OCI-LY7 (cell line): ENCODE data around the gene KRTAP19-4. TPM values are rescaled to one million over a fixed set of nuclear protein-coding genes. Genes with fewer than 3 reads are reported as not detected.
"Not testable (repeated sequence)": the region's sequence is repeated elsewhere in the genome, so short reads cannot be mapped to it uniquely, and the experiment has no call there.

ENCODE experiments used
- BruUV-seq: library from RNA; stranded (reverse); fragments of 400-500 nt; replicated peaks from 2 replicates; lab custom pipeline; 2021; lab: Mats Ljungman, UMichigan
- CTCF ChIA-PET: fragments of 300-600 bp; sonication (Branson Sonifier 250); formaldehyde crosslinking; loops from one replicate; lab custom pipeline; 2022; ENCODE audit warnings: antibody characterized with exemption; ENCODE audit not compliant: unreplicated experiment; lab: Charles Lee
- POLR2A ChIA-PET: fragments of 300-600 bp; sonication (Branson Sonifier 250); formaldehyde crosslinking; loops from one replicate; lab custom pipeline; 2022; ENCODE audit warnings: antibody characterized with exemption; lab: Charles Lee
- DNase-seq: peaks from one replicate; pipeline ENCODE4 v3.0.0-alpha.2; 2015; ENCODE audit warnings: low spot score
- H2AFZ ChIP-seq: fragments of 200-600 bp; sonication (generic), shearing (Covaris generic); 2 replicates; pipeline ENCODE4 v1.6.1; 2014; ENCODE audit warnings: mild to moderate bottlenecking, antibody characterized with exemption, low read length, moderate library complexity
- H3K27ac ChIP-seq: fragments of 200-600 bp; sonication (generic); 2 replicates; pipeline ENCODE4 v1.5.1; 2014; ENCODE audit warnings: mixed run types, low read depth, mild to moderate bottlenecking, moderate library complexity, low read length, inconsistent platforms; ENCODE audit not compliant: poor library complexity, severe bottlenecking
- H3K36me3 ChIP-seq: fragments of 200-600 bp; sonication (generic); 2 replicates; pipeline ENCODE4 v1.6.1; 2014; ENCODE audit warnings: mild to moderate bottlenecking, antibody characterized with exemption, low read length, moderate library complexity, mixed read lengths; ENCODE audit not compliant: insufficient read depth
- H3K4me1 ChIP-seq: fragments of 200-600 bp; sonication (generic); 2 replicates; pipeline ENCODE4 v1.5.1; 2014; ENCODE audit warnings: mild to moderate bottlenecking, low read length; ENCODE audit not compliant: insufficient read depth, poor library complexity, severe bottlenecking
- H3K4me2 ChIP-seq: fragments of 200-600 bp; sonication (generic); 2 replicates; pipeline ENCODE4 v1.6.1; 2014; ENCODE audit warnings: mild to moderate bottlenecking, low read length
- H3K4me3 ChIP-seq: fragments of 200-600 bp; sonication (generic); 2 replicates; pipeline ENCODE4 v1.5.1; 2014; ENCODE audit warnings: mild to moderate bottlenecking, low read depth, low read length; ENCODE audit not compliant: poor library complexity, severe bottlenecking
- H3K79me2 ChIP-seq: fragments of 200-600 bp; sonication (generic); 2 replicates; pipeline ENCODE4 v1.6.1; 2016; ENCODE audit warnings: low read depth, mild to moderate bottlenecking, low read length, moderate library complexity, mixed read lengths; ENCODE audit not compliant: insufficient read depth
- H3K9me2 ChIP-seq: fragments of 200-600 bp; sonication (generic); 2 replicates; pipeline ENCODE4 v1.6.1; 2016; ENCODE audit warnings: mild to moderate bottlenecking, low read length, mixed read lengths; ENCODE audit not compliant: insufficient read depth
- H3K9me3 ChIP-seq: fragments of 200-600 bp; sonication (generic); 2 replicates; pipeline ENCODE4 v1.6.1; 2014; ENCODE audit warnings: mild to moderate bottlenecking, mixed run types, low read length, mixed read lengths
- H4K20me1 ChIP-seq: fragments of 200-600 bp; sonication (generic); 2 replicates; pipeline ENCODE4 v1.6.1; 2014; ENCODE audit warnings: mild to moderate bottlenecking, antibody characterized with exemption, low read length, moderate library complexity, mixed read lengths; ENCODE audit not compliant: insufficient read depth
- CTCF ChIP-seq: fragments of 200-600 bp; sonication (generic); conservative IDR thresholded peaks from 2 replicates; pipeline ENCODE4 v1.5.1; 2014; ENCODE audit warnings: mild to moderate bottlenecking, antibody characterized with exemption, low read length, moderate library complexity, mixed read lengths
- EZH2phosphoT487 ChIP-seq: fragments of 200-600 bp; sonication (generic); IDR thresholded peaks from 2 replicates; pipeline ENCODE4 v1.6.1; 2018; ENCODE audit warnings: low read depth, borderline replicate concordance, mild to moderate bottlenecking, mixed run types, antibody characterized with exemption, low read length, moderate library complexity, mixed read lengths
- intact Hi-C: fragments of 100-400 bp; cut with micrococcal nuclease; formaldehyde crosslinking; loops from one replicate; pipeline ENCODE4 v1.10.0; 2022; ENCODE audit not compliant: unreplicated experiment
- total RNA-seq, 2 experiments: library from RNA; depleted of rRNA in 1 of 2; stranded (reverse); fragments of >200 nt in 1 of 2; shearing (Covaris generic) in 1 of 2; gene quantifications; 2 replicates each; pipeline ENCODE4 v1.2.3, GENCODE V29; 2014 to 2022

KRTAP19-4 gene
- total RNA-seq, 2 experiments from 2014 or later: not detected

GRCh38 chr21:30515681-30516080, 18.7 kb upstream of the KRTAP19-4 start:
- H3K9me3 ChIP-seq: no peaks in the 10 kb centered on the region; the same call in 1 of the 2 replicates
- H3K79me2 ChIP-seq: no peaks in the 10 kb centered on the region
- H4K20me1 ChIP-seq: no peaks in the 10 kb centered on the region
- intact Hi-C loops: no loop called here
- POLR2A ChIA-PET: no interaction called here
- DNase-seq: no peak
- TF ChIP-seq EZH2phosphoT487 (no peak), CTCF (no peak)
- no peak overlapping the region for H3K4me2 ChIP-seq
- CTCF ChIA-PET: no interaction called here
- no peaks in the 10 kb centered on the region for H3K36me3 ChIP-seq
- no peaks in the 10 kb centered on the region for H3K4me1 ChIP-seq
- no peak overlapping the region for H3K27ac ChIP-seq
- BruUV-seq: no TSS peak
- no peak overlapping the region for H2AFZ ChIP-seq
- H3K4me3 ChIP-seq: no peak overlapping the region
- H3K9me2 ChIP-seq: no peaks in the 10 kb centered on the region

- CTCF ChIA-PET, intact Hi-C loops, H3K27ac ChIP-seq, H3K4me3 ChIP-seq, H2AFZ ChIP-seq, H3K4me1 ChIP-seq, BruUV-seq, H3K4me2 ChIP-seq, H3K9me2 ChIP-seq, H3K79me2 ChIP-seq, H4K20me1 ChIP-seq, H3K36me3 ChIP-seq, H3K9me3 ChIP-seq: not testable (repeated sequence)
- peak; percentile 72 for TF ChIP-seq CTCF
- POLR2A ChIA-PET: interaction anchor here (0.6 kb wide), 1 partner anchor 163 kb away, joined by 3 read pairs; no protein-coding TSS in a partner anchor
- peak; percentile 2 for DNase-seq
These were observed 8.7 kb upstream of the KRTAP19-4 start for GRCh38 chr21:30505621-30506205.

GRCh38 chr21:30502041-30502440, 5.1 kb upstream of the KRTAP19-4 start, which contains the start of gene KRTAP19-5:
TSS of gene KRTAP19-5 (minus strand) at chr21:30502141. CDS start at chr21:30502090, 51 bp downstream.
- TF ChIP-seq CTCF: no peak
- no peak for TF ChIP-seq EZH2phosphoT487
- DNase-seq: no peak
- H3K27ac ChIP-seq: no peak within 1 kb of the TSS
- POLR2A ChIA-PET: no interaction called here
- no TSS peak for BruUV-seq
- CTCF ChIA-PET: no interaction called here
- no peaks in the 10 kb centered on the region for H3K36me3 ChIP-seq
- intact Hi-C loops: no loop called here
- no peaks in the 10 kb centered on the region for H3K4me1 ChIP-seq
- no peaks in the 10 kb centered on the region for H3K9me2 ChIP-seq
- H2AFZ ChIP-seq: no peak within 1 kb of the TSS
- H4K20me1 ChIP-seq: no peaks in the 10 kb centered on the region
- no peak within 1 kb of the TSS for H3K4me3 ChIP-seq
- no peaks in the 10 kb centered on the region for H3K79me2 ChIP-seq
- no peak within 1 kb of the TSS for H3K4me2 ChIP-seq
- H3K9me3 ChIP-seq: no peaks in the 10 kb centered on the region
